Fibroblast of peridontal ligament (primary cell): Measurements from ENCODE around the gene PSMA6.
"Not testable (repeated sequence)": the region's sequence is repeated elsewhere in the genome, so short reads cannot be mapped to it uniquely, and the experiment has no call there.

Source experiments
- DNase-seq: peaks from one replicate; pipeline ENCODE4 v3.0.0-alpha.2; 2010; ENCODE audit errors: extremely low read depth

Gene PSMA6

DNA sequence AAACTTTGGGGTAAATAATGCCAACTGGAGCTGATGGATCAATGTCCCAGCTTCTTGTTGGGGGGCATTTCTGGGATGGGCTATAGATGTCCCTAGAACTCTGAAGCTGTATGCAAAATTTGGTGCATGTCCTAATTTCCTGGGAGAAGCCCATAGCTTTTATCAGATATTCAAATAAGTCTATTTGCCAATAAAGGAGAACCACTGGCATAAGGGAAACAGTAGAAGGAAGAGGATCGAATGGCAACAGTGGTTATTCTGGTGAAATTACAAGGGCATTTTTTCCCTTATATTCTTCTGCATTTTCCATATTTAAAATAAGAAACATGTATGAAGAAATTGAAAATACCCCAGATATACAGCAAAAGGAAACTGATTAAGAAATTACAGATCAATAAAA, 34.2 kb downstream of the PSMA6 start:
- no peak for DNase-seq

DNA sequence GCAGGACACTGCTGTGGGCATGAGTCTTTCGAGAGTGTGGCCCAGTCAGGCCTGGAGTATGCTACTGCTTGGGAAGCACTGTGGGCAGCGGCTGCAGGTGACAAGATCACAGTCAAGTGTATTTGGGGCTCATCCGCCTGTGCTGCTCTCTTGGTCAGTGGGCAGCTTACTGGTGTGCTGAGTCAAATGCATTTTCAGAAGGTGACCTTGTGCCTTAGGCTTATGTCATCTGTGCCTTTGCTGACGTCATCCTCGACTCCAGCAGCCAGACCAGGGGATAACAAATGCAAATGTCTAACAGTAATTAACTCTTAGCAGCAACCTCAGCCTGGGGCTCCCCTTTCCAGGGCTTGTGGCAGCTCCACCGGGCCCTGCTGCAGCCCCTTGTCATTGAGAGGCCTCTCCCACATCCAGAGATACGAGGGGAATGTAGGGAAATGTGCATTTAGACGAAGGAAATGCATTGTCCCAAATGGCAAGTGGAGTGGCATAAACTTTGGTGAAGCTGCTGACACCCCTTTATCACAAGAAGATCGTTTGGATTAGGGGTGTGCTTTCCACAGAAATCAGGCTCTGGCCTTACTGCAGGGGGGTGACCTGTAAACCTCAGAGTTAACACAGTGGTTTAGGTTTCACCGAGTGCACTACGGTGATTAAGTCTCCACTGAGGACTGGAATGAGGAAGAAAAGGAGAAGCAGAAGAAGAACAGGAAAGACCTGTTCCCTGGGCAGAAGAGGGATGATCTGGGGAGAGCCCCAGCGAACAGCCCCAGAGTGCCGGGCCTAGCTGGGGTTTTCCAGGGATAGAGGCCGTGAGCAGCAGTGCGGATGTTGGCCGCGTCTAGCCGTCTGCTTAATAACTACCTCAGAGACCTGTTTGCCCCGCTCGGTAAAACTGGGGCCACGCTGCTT, 39.7 kb downstream of the PSMA6 start:
- DNase-seq, result peak; percentile 41

DNA sequence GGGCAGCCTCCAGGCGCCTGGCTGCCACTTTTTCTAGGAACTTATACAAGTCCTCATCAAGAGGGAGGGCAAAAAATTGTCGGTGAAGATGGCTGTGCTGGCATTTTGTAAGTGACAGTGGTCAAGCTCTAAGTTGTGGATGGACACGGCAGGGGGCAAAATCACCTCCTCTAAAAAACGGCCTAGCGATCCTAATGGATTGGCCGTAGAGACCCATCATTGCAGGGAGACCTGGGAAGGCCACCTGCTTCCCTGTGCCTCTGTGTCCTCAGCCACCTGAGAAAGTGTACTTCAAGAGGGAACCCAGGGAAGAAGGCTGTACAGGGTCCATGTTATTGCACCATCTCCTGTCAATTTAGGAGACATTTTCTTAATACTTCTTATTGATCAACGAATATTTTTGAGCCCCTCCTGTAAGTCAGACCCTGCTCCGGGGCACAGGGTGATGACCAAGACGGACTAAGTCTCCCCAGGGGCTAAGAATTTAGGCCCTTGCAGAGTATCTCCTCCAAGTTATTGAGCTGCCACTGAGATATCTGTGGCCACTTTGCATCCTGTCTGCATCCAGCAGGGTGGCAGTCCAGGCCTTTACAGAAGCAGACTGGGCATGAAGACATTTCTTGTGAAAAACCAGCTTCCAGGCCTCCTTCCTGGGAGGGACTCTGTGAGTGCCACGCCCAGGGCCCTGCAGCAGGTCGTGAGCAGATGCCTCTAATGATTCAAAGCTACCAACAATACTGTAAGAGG, 40.5 kb downstream of the PSMA6 start:
- DNase-seq, result peak; percentile 23

DNA sequence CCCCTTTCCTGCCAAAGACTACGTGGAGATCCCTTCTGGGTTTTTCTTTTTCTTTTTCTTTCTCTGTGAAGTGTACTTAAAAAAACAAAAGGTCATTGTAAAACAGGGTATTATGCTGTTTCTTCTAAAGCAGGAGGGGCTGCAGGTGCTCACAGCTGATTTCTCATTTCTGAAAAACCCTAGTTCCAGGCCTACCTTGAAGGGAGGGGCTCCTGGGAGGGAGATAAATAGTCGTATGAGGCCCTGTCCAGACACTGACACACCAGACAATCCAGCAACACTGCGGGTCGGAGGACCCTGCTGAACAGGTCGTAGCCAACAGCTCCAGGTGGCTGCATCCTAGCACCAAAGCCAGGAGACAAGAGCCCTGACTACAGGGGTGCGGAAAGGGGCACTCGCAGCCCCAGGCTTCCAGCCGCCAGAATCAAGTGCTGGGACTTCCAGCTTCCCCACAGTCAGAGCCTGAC, 41.1 kb downstream of the PSMA6 start:
- DNase-seq, result no peak

DNA sequence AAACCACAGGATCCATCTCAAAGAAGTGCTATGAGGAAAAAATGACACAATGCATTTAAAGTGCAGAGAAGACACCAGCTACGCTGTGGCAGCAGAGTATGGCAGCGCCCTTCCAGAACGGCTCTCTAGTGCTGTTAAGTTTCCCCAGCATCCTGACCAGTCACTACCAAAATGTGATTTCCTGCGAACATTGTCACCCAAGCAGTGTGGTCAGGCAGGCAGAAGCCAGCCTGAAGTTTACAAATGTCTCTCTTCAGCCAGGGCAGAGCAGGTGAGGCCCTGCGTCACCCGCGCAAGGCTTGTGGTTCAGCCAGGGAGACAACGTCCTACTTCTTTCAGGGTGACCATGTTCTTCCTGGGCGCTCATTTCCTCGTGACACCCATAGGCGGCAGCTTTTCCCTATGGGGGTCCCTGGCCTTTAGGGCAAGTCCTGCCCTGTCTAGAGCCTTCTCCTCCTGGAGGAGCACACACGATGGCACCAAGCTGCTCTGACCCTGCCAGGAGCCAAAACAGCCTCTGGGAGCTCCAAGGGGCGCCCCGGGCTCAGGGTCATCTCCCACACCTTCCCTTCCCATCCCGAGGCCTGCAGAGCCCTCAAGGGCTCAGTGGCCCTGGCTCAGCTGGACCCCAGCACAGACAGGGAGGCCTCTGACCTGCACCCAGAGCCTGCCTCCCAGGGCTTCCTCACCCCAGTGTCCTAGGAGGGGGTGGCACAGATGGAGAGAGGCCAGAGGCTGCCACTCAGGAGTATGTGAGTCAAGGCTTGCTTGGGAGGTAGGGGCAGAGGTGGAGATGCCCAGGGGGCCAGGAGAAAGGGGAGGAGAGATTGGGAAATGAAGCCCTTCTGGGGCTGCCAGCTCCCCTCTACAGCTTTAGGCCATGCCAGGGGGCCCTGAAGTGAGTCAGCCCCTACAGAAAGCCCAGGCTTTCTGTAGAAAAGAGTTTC, 41.9 kb downstream of the PSMA6 start:
- DNase-seq, result no peak

DNA sequence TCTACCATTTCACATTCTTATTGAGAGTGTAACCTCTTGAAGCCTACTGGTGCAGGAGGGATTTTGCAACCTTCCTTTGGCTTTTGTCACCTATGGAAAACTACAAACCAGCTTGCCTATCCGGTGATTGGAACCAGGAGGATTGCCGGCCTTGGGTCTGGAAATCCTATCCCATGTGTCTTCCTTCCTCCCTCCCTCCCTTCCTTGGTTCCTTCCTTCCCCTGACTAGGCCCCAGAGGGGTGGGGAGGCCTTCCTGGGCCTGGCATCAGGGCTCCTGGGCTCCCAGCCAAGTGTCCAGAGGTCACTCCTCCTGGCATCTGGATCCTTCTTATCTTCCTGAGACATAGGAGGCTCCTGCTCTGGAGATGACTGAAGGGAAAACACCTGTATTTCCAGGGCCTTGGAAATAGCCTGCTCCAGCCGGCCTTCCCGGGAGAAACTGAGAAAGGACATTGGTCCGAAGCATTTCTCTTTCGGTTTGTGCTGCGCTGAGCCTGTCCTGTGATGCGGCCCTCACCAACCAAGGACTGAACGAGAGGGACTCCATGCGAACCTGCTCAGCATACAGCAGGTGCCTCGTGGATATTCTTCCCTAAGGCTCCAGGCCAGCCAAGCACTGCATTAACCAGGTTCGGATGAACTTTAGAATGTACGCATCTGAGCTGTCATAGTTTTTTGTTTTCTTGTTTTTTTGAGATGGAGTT, 43.4 kb downstream of the PSMA6 start:
- DNase-seq, result no peak

DNA sequence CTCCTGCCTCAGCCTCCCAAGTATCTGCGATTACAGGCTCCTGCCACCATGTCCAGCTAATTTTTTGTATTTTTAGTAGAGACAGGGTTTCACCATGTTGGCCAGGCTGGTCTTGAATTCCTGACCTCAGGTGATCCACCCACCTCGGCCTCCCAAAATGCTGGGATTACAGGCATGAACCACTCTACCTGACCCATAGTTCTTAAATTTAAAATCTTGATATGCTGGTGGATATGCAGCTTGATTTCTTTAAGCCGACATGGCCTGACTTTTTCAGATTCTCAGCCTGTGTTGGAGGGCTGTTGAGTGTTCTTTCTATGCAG, 44.0 kb downstream of the PSMA6 start:
- not testable (repeated sequence) for DNase-seq

DNA sequence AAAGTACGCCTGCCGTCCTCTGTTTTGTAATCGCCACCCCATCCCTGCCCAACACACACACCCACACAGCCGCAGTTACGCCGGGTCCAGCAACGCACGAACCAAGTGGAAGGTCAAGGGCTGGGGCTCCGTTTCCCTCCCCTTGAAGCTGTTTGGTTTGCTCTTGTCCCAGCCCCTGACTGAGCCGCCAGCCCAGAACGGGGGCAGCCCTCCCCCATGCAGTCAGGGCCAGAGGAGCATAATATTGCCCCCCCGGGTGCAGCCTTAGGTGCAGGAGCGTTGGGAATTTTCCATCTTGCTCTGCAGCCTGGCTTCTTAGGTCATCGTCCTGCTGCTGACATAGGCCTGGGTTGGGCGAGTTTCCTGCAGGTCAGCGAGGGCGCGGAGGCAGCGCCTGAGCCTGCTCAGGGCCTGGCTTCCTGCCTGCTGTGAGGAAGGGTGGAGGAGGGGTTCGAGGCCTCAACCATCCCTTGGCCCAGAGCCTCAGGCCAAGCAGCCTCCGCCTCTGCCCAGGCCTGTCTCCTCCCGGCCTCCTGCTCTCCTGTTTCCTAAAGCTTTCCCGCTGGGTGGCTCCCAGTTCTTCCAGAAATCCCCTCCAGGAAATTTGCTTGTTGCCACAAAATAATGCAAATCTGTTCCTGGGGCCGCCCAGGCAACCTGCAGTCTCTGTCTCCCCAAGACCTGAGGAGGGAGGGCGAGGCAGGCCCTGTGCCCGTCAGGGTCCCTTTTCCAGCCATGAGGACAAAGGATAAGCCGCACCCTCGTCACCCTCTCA, 44.5 kb downstream of the PSMA6 start:
- peak; percentile 49 for DNase-seq

DNA sequence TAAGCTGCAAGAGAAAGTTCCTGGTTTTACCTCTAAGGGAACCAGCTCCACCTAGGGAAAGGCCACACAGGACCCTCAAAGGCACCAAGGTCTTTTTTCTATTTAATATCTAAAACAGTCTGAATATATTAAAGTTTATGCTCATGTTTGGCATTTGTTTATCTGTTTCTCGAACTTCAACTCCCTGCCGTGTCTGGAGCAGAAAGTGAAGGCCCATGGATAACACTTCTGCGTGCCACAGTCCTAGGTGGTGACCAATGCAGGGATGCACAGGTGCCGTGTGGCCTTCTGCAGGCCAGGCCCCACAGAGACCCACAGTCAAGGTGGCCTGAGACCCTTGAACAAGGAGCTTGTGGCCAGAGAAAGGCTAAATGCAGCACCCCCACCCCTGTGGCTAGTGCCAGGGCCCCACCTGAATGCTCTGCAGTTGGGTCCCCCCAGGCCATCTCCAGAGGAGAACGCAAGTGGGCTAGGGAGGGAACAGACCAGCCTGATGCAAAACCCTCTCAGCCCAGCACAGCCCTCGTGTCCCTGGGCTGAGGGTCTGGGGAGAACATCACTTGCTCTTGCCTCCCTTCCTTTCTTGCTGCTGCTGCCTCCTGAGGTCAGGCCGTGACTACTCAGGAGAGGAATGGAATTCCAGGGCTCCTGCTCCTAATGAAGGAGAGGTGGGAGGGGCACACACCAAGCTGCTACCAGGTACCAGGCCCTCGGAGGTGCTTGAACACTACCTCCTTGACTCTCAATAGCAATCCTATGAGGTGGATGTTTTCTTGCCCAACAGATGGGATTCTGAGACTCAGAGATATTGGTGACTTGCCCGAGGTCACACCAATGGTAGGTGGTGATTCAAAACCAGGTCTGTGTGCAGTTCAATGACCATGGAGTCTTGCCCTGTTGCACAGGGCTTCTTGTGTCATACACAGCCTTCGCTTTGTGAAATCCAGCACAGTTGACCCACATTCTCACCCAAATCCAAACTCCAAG, 45.4 kb downstream of the PSMA6 start:
- DNase-seq, result no peak

DNA sequence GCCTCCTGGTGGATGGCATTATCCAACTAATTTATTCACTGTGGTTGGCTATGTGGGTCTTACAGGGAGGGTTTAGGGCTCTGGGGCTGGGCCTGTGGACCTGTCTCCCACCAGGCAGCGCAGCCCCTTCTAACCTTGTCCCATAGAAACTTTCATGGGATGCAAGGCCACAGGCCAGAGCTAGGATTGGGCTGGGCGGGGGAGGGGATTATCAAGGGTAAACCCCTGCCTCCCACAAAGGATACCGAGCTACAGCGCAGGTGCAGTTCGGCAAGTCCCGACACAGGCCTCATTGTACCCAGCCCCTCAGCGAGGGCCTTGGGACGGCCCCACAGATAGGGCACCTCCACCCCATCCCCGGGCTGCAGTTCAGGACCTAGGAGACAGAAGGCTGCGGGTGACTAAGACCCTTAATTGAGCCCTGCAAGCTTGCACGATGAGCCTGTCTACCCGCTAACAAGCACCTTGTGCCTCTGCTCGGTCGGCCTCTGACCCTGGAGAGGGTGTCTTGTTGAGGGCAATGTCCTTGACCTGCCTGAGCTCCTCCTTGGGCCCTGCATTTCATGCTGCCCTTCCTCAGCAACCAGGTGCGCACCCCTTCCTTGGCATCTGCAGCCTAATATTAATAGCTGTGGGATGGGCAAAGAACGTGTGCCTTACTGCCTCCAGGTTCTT, 46.7 kb downstream of the PSMA6 start:
- DNase-seq, result no peak

DNA sequence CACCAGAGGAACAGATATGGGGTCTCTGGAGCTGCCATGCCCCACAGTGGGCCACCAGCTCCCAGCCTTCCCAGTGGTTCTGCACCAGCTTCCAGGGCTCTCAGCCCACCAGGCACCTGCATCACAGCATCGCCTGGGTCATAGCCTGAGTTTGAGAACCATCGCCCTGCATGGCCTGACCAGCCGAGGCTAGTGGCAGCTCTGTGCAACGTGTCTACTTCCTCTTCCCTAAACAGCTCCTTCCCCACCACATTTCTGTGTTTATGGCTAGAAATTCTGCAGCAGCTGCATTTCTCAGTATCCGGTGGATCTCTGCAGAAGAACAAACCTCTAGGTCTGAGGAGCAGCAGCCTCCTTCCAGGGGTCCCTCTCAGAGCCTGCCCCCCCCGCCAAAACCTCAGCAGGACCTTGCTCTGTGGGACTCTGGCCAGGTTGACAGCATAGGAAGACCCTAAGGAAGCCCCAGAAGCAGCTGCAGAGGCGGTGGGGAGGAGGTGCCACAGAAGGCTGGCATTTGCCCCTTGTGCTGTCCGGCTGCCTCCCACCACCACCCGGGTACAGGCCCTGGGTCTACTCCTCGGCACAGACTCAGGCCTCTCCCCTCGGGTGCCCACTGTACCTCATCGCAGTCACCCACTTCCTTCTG, 47.7 kb downstream of the PSMA6 start:
- DNase-seq, result no peak

DNA sequence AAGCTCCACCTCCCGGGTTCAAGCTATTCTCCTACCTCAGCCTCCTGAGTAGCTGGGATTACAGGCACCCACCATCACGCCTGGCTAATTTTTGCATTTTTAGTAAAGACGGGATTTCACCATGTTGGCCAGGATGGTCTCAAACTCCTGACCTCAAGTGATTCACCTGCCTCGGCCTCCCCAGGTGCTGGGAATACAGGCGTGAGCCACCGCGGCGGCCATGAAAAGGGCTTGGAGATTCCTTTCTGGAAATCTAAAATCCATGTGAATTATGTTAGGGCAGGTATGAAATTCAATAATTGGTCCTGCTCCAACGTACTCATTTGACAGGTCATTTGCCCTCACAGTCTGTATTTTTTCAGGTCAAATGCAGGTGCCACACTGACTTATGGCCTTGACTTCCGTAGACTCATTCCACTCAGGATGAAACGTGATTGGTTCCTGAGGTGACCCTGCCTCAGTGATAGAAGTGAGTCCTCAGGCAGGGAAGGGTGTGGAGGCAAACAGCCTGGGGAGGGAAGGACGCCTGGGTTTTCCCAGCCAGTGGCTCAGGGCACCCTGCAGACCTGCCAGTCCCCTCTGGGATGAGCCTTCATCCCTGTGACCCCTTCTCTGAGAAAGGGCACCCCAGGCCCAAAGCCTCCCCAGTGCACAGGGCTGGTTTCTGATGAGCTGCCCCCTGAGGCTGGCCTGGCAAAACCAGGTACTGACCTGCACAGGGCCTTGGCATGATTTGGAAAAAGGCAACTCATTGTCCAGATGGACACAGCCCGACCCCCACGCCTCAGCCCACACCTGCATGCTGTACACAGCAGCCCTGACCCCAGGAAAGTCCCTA, 48.7 kb downstream of the PSMA6 start:
- no peak for DNase-seq

DNA sequence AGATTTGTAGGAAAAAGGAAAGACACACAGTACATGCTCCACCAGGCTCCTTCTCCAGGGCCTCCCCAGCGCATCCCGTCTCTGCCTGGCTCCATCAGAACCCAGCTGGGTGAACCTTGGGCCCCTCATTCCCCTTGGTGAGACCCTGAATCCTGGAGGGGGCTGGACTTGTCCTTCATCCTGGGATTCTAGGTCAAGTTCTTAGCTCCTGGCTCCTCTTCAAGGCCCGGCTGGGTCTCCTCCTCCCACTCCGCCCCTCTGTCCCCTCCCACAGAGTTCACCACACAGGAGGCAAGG, 49.2 kb downstream of the PSMA6 start:
- no peak for DNase-seq

DNA sequence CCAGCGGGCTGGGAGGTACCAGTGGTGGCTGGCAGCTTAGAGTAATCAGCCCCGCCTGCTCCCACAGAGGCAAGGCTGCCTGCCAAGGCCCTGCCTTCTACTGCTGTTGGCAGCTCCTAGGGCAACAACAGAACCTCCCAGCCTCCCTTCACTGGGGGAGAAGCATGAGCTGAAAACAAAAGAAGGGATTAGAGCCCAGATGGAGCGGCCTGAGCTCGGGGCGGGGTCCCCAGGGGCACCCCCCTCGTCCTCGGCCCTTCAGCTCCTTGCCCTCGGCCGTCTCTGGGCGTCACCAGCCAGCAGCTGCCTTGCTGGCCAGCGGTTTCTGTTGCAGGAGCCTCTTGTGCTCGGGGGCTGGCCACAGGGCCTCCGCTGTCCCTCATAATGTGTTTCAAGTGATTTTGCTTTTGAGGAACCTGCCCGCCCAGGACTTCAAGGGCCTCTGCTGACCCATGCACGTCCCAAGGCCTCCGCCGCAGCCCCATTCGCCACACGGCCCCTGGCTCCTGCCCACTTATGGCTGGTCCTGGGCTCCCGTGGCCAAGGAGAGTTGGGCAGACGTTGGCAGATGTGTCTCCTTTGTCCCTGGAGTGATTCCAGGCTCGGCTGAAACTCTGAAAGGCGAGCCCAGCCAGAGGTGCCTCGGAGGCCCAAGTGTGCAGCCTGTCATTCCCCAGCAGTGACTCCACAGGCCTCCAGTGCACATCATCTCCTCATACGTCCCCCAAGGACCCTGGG, 49.7 kb downstream of the PSMA6 start:
- peak; percentile 94 for DNase-seq

DNA sequence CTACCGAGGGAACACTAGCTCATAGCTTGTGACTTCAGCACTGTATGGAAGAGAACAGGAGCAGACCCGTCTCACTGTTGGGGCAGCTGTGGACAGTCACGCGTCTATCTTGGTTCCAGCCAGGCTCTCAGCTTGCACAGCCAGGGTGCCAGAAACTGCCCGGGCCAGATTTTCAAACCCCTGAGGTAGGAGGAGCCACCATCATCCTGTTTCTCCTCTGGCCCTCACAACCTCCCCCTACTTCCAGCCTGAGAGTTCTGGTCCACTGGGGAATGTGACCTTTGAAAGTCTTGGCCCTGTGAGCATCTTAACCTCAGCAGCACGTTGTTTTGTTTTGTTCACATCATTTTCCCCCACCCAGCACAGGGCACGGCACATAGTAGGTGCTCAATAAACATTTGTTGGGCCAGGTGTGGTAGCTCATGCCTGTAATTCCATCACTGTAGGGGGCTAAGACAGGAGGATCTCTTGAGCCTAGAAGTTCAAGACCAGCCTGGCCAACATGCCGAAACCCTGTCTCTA, 50.4 kb downstream of the PSMA6 start:
- no peak for DNase-seq

DNA sequence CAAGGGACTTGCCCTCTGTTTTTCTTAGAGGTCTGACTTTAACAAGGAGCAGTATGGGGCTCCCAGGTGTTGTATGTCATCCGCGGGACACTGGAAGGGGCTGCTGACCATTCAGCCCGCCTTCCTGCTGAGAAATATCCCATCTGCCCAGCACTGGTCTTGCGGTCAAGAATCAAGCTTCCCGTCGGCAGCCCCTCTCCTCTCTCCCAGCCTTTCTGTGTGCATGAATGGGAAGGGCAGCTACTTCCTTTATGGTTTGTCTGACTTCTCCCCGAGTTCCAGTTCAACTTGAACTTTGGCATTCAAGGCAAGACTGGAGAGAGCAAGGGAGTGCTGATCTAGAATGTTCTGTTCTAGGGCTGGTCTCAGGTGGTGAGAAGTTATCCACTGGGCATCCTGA, 51.5 kb downstream of the PSMA6 start:
- DNase-seq, result no peak
